Nasal cavity respiratory epithelium epithelial cell of viscerocranial mucosa (primary cell): ENCODE data around the gene COPB1. TPM values are rescaled to one million over a fixed set of nuclear protein-coding genes. Genes with fewer than 3 reads are reported as not detected.

Source experiments
- total RNA-seq: library from RNA; depleted of rRNA; stranded (reverse); fragments of >200 nt; gene quantifications from 2 replicates; pipeline ENCODE4 v1.2.3, GENCODE V29; 2014

Gene COPB1
- total RNA-seq, result 231 and 264 TPM in 2 replicates

DNA sequence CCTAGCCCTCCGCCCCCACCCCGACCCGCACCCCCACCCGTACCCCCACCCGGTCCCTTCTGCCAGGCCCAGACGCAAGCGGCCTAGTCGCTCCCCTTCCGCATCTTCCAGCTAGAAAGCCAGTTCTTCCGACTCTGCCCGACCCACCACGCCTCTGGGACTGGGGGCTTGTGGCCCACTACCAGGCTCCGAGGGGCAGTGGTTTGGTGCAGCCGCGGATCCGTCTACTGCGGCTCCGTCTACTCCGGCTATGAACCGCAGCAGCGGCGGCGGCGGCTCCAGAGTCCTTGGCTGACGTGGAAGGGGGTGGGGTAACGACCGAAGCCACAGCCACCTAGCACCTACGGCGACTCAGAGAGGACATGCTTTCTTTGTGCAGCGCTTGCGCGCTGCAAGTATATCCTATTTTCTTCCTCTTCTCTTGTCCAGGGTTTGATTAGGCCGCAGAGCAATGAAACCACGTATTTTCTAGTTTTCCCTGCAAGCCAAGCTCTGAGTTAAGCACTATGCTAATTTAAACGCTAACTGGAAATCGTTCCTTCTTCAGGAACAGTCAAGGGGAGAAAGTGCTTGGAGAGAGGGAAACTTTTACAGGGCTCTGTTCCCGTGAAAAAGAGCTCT, at the start of gene COPB1:
Gene COPB1, minus strand, starts transcription at position 252 of the 621 bp plus-strand sequence. CDS start 883 bp downstream, outside the sequence.

DNA sequence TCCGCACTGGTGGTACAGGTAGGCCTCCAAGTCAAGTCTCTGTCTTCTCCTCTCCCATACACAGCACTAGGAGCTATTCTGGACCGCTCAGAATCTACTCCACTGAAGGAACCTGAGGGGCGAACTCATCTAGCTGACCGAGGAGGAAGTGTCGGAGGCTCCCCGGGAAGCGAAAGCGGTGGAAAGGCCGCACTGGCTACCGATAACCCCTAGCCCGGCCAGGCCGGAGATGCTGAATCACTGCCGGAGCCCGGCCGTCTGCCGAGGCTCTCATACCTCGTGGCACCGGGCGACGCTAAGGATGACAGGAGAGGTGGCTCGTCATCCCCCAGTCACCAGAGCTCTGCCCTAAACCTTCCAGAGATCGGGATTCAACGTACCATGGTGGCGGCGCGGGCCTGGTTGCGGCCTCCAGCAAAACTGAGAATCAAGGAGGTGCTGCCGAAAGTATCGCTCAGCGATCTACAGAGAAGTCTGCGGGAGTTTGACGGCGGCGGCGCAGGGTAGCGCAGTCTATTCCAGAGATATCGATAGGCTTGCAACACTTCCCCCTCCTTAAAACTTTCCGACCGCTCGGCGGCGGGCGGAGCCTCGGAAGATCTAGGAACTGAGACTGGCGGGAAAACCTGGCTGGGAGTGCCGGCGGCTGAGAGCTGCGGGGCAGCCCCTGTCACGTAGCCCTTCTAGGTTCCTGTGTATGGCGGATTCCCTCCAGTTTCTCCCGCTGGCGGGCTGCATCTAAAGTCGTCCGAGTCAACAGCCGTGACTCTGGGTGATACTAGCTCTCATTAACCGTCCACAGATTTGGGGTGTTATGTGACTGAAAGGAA, 20.5 kb upstream of the COPB1 start, which contains the start of gene PSMA1:
Gene PSMA1, minus strand, starts transcription at position 470 of the 830 bp plus-strand sequence. Its CDS starts 87 bp downstream, at position 383.

Other genes with a start within 250 kb of the COPB1 start
- 136 and 236 TPM in 2 replicates for gene RRAS2, start 140.6 kb downstream of the COPB1 start, total RNA-seq
- 108 and 137 TPM in 2 replicates for gene PSMA1, start 20.6 kb upstream of the COPB1 start, total RNA-seq
- gene PDE3B, start 144.0 kb upstream of the COPB1 start, total RNA-seq, result under 0.01 and 0.14 TPM in 2 replicates